Measurements from ENCODE around the gene SLC18A2.
"Not testable (repeated sequence)": the region's sequence is repeated elsewhere in the genome, so short reads cannot be mapped to it uniquely, and the experiment has no call there.

SLC18A2 gene

DNA sequence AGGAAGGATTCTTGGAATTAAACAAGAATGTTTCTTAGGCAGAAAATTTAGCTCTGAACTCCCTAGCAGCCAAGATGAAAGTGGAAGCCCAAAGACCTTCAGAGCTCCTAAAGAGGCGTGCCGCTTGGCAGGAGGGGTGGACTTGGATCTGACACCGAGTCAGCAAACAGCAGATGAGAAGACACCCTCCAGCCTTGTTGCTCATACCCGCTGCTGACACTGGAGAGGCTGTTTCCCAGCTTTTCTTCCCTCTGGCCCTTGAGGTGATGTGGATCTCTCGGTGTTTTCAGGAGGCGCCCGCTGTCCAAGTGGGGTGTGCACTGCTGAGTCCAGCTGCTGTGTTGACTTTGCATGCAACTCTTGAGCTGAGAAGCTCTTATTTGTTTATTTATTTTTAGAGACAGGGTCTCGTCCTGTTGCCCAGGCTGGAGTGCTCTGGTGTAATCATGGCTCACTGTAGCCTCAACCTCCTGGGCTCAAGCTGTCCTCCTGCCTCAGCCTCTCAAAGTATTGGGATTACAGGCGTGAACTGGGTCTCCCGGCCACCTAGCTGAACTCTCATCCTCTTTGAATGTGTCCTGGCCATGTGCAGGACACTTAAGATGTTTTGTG, 21.5 kb downstream of the SLC18A2 start:
- DNase-seq (ENCODE audit: low read depth in 2 of 2, low spot score in 1 of 2), result no peak

DNA sequence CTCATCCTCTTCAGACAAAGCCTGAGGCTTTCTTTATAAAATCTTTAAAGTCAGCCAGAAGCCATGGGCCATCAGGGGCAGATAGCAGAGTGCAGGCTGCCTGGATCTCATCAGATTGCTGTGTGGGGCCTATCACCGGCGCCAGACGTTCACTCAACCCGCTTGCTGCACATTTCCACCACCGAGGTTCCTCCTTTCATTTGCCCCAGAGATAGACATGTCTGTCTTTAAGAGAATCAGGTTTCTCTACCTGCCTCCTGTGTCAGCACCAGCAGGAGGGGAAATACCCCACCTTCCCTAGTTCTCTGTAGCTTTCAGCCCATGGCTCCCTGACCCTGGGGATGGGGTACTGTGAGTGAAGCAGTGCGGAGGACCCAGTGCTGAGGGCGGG, 22.0 kb downstream of the SLC18A2 start:
- DNase-seq (ENCODE audit: low read depth in 2 of 2, low spot score in 1 of 2), result no peak

DNA sequence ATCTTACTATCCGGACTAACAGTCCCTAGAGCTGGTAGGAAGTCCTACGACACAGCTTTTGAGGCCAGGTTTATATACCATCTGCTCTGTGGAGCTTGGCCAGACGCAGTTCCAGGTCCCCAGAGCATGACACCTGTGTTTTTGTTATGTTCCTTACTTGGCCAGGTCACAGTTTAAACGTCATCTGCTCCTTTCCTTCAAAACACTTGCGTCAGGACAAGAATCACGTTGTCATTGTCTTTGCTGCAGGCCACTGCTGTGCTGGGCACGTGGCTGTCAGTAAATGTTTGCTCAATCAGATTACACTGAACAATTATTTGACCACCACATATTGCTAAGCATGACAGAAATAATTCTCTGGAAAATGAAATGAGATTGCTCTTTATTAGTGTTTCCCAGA, 23.9 kb downstream of the SLC18A2 start:
- DNase-seq (ENCODE audit: low read depth in 2 of 2, low spot score in 1 of 2), result no peak

DNA sequence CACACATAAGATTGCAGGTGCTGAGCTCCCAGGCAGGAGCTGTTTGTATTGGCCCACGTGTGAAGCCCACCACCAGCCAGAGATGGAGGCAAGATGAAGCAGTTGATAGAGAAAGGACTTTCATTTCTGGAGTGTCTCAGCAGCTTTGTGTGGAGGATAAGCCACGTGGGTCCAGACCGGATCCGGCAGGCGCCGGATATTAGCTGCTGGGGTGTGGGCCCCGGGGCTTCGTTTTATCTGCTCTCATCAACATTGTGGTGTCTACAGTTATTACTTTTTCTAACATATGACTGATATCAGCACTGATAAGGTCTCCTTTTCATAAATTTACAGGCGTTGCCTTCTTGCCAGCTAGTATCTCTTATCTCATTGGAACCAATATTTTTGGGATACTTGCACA, 25.5 kb downstream of the SLC18A2 start:
- DNase-seq (ENCODE audit: low read depth in 2 of 2, low spot score in 1 of 2), result no peak

DNA sequence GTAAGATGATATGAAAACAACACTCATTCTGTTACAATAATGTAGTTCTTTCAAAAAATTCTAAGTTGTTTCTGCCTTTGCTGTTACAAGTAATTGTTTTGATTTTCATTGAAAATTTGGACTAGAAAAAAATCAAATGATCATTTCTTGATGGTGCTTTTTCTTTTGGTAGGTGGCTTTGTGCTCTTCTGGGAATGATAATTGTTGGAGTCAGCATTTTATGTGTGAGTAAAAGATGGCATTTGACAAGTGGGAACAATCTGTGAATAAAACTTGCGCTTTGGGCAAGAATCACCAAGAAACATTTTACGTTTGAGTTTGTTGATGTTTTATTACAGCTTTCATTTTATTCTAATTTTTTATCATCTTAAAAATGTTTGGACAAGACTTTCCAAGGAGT, 25.9 kb downstream of the SLC18A2 start:
- DNase-seq (ENCODE audit: low read depth in 2 of 2, low spot score in 1 of 2), result no peak

DNA sequence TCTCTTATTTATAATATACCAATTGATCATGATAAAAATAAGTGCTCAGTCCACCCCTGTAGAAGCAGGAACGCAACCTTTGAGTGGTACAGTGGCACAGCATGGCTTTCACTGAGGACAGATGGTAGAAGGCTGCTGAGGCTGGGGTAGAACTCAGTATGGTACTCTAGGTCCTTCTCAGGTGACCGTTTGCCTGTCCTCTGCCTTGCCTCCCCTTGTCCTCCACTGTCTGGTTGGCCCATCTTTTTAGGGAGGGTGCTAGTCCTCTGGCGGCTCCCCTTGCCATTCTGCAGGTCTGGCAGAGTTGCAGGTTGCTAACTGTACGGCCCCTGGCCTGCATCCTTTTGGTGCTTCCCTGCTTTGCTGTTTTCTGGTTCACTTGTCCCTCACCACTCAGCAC, 27.3 kb downstream of the SLC18A2 start:
- no peak for DNase-seq (ENCODE audit: low read depth in 2 of 2, low spot score in 1 of 2)

DNA sequence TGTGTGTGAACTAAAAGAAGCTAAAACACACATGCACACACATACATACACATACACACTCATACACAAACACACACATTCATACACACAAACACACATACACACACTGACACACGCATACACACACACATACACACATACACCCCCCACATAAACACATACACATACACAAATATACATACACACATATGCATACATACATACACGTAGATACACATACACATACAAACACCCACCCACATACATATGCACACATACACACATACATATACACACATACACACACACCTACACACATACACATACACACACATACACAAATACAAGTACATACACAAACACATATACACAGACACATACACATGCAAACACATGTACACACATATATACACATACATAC, 28.0 kb downstream of the SLC18A2 start:
- DNase-seq (ENCODE audit: low read depth in 2 of 2, low spot score in 1 of 2), result no peak

DNA sequence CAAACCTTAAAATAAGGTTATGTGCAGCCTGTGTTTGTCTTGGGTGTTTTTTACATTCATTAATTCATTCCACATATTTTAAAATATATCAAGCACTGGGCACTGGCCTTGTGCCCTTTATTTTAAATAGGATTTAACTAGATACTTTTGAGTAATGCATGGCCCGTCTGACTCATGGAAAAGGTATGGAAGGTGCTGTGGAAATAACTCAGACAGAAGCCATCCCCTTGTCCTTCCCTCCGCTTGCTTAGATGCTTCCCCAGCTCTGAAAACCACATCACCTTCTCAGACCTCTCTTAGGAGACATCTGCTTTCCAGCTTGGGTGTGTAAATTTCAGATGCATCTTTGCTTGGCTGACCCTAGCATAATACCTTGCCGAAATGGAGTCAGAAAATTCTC, 30.5 kb downstream of the SLC18A2 start:
- DNase-seq (ENCODE audit: low read depth in 2 of 2, low spot score in 1 of 2), result no peak

DNA sequence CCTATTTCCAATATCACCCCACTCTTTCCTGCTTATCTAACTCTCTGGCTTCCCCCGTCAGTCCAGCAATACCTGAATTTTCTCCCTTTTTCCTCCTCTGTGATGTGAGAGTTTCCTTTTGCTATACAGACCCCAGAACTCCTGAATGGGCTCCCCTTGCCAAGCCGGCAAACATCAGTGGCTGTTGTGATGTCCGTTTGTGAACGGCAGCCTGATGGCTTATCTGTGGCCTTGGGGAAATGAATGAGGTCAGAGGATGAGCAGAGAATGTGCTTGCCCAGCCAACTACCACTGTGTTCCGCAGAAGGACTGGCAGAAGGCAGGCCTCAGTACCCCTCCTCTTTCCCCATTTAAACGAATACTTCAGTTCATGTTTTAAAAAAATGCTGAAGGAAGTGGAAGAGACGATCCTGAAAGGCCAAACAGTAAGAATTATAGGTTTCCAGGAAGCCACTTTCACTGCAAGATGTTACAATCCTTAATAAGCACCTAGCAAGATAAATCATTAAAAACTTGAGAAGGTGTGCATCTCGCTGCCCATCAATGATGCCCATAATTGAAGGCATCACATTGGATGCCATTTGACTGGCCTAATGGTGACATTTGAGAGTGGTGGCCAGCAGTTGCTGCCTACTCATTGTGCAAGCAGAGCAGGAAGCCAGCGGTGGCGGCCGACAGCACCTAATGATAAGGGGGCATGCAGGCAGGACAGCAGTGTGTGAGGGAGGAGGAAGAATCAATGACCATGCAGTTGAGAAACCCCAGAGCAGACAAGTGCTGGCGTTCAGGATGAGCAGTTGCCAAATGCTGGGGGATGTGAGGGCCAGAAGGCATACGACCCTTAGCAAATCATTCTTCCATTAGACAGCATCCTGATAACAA, 31.5 kb downstream of the SLC18A2 start:
- no peak for DNase-seq (ENCODE audit: low read depth in 2 of 2, low spot score in 1 of 2)

DNA sequence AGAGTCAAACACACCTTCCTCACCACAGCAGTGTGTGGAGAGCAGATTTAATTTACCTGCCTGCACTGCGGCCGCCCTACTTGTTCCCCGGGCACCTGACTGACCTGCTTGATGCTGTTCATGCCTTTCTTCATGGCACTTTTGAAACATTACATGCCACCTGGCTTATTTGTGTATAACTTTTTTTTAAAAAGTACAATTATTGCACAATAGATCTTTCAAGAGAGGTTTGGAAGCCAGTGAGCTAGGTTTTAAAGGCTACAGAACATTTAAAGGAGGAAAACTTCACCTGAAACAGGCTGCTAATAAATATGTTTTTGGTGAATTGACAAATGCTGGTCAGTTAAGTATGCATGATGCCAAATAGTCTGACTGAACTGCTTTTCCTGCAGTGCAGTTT, 33.1 kb downstream of the SLC18A2 start:
- no peak for DNase-seq (ENCODE audit: low read depth in 2 of 2, low spot score in 1 of 2)

DNA sequence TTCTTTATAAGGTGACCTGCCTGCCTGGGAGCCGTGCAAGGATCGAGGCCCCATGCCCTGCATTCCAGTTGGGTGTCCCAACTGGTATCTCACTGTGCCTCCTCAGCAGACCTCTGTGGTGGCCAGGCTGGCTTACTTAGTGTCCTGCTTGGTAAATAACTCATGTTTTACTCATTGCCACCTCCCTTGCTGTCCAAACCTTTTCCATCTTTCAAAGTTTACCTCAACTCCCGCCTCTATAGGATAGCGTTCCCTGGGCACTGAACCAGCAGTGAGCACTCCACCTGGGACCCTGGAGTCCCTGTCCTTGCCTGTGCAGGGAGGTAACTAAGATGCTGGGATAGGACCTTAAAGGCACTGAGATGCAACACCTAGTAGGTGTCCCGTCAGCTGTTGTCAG, 33.6 kb downstream of the SLC18A2 start:
- no peak for DNase-seq (ENCODE audit: low read depth in 2 of 2, low spot score in 1 of 2)

DNA sequence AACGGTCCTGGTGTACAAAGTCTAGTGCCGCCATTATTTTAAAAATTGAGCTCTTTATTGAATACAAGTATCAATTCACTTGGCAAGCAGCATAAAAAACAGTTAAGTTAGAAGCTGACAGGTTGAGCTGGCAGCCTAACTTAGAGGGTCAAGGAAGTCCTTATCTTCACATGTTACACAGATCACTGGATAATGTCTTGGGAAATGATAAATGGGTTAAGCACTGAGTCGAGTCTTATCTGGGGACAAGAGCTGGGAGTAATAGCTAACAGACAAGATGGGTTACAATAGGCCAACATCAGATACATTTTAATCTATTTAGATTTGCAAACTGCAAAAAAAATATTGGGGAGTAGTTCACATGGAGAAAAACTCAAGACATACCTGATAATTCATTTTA, 34.2 kb downstream of the SLC18A2 start:
- no peak for DNase-seq (ENCODE audit: low read depth in 2 of 2, low spot score in 1 of 2)

DNA sequence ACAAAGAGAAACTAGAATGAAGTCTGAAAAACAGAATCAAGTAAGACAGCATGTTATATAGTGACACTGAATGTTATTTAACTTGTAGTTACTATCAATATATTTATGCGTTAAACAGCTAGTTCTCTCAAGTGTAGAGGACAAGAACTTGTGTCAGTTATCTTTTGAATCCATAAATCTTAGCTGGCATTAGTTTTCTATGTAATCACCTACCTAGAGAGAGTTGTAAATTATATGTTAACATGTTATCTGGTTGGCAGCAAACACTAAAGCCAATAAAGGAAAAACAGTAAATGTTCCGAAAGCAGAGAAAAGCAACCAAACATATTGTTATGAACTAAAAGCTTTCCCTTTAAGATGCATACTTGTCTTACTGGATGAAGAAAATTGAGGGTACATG, 36.8 kb downstream of the SLC18A2 start:
- no peak for DNase-seq (ENCODE audit: low read depth in 2 of 2, low spot score in 1 of 2)

DNA sequence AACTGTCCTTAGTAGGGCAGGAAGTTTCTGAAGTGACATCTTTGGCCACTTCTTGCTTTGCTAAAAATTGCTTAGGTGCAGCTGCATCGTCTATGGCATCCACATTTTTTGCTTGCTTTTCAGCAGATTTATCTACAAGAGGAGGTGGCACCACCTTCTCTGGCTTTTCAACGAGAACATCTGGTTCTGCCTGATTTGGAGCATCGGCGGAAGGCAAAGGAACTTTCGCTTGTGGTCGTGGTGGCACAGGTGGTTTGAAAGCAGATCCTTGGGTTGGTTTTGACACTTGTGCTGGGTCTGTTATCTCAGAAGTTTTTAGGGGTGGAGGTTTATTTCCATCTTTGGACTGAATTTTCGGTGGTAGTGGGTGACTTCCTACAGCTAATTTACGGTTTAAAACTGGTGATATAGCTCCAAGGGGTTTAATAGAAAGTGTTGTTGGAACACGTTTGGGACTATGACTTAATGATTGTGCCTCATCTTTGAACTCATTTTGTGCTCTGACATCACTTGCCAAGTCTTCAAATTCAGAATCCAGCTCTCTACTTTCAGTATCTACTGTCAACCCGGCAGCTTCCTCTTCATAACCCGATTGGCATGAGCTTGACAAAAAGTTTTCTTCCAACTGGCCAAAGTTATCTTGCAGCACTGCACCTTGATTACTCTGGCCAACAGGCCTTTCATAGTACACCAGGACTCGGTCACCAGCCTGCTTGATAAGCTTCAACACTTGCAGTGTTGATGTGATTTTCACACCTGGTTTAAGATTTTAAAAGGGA, 44.0 kb downstream of the SLC18A2 start:
- no peak for DNase-seq (ENCODE audit: low read depth in 2 of 2, low spot score in 1 of 2)

DNA sequence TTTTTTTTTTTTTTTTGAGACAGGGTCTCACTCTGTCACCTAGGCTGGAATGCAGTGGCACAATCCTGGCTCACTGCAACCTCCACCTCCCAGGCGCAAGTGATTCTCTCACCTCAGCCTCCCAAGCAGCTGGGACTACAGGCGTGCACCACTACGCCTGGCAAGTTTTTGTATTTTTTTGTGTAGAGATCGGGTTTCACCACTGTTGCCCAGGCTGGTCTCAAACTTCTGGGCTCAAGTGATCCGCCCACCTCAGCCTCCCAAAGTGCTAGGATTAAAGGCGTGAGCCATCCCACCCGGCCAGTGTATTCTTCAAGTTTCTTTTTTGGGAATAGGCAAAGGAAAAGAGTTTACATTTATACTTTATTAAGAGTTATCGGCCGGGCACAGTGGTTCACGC, 50.0 kb downstream of the SLC18A2 start:
- not testable (repeated sequence) for DNase-seq (ENCODE audit: low read depth in 2 of 2, low spot score in 1 of 2)

DNA sequence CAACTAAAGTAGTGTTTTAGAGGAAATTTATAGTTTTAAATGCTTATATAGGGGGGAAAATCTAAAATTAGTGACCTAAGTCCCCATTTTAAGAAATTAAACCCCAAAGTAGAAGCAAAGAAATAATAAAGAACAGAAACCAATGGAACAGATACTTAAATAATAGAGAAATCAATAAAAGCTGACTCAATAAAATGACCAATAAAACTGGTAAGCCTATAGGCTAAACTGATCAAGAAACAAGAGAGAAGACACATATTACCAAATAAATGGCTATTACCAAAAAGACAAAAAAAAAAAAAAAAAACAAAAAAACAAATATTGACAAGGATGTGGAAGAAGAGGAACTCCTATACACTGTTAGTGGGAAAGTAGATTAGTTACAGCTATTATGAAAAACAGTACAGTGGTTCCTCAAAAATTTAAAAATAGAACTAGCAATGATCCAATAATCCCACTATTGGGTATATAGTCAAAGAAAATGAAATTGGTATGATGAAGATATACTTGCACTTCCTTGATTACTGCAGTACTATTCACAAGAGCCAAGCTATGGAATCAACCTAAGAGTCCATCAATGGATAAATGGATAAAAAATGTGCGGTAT, 53.2 kb downstream of the SLC18A2 start:
- no peak for DNase-seq (ENCODE audit: low read depth in 2 of 2, low spot score in 1 of 2)

DNA sequence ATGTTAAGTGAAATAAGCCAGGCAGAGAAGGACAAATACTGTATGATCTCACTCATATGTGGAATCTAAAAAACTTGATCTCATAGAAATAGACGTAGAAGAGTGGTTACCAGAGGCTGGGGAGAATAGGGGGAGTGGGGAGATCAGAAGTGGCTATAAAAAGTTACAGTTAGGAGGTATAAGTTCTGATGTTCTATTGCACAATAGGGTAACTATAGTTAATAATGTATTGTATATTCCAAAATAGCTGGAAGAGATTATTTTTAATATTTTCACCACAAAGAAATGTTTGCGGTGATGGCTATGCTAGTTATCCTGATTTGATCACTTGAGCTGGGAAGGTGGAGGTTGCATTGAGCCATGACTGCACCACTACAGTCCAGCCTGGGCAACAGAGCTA, 53.8 kb downstream of the SLC18A2 start:
- no peak for DNase-seq (ENCODE audit: low read depth in 2 of 2, low spot score in 1 of 2)

DNA sequence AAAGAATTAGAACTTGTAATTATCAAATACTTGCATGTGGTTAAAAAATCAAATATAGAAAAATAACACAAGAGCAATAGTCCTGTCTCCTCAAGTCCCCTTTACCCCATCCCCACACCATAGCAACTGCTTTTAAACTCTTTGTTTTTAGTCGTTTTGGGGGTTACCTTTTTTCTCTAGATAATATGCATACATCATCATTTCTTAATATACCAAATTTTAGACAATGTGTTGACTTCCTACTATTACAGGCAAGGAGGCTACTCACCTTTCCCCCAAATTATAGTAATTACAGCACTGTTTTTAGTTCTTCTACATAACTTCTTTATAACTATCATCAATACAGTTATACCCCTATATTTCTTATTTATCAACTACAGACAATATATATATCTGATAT, 57.3 kb downstream of the SLC18A2 start:
- no peak for DNase-seq (ENCODE audit: low read depth in 2 of 2, low spot score in 1 of 2)

DNA sequence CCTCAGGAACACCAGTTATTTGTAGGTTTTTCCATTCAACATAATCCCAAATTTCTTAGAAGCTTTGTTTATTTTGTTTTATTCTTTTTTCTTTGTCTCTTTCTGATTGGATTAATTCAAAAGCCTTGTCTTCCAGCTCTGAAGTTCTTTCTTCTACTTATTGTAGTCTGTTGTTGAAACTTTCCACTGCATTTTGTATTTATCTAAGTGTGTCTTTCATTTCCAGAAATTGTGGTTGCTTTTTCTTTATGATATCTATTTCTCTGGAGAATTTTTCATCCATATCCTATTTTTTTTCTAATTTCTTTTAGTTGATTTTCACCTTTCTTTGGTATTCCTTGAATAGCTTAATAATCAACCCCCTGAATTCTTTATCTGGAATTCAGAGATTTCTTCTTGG, 58.5 kb downstream of the SLC18A2 start:
- DNase-seq (ENCODE audit: low read depth in 2 of 2, low spot score in 1 of 2), result no peak

DNA sequence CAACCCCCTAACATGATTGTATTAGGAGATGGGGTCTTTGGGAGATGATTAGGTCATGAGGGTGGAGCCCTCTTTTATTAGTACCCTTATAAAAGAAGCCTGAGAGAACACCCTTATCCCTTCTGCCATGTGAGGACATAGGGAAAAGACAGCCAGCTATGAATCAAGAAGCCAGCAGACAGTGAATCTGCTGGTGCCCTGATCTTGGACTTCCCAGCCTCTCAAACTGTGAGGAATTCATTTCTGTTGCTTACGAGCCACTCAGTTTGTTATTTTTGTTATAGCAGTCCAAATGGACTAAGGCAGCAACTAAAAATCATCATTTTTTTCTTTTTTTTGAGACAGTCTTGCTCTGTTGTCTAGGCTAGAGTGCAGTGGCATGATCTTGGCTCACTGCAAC, 59.8 kb downstream of the SLC18A2 start:
- DNase-seq (ENCODE audit: low read depth in 2 of 2, low spot score in 1 of 2), result no peak

DNA sequence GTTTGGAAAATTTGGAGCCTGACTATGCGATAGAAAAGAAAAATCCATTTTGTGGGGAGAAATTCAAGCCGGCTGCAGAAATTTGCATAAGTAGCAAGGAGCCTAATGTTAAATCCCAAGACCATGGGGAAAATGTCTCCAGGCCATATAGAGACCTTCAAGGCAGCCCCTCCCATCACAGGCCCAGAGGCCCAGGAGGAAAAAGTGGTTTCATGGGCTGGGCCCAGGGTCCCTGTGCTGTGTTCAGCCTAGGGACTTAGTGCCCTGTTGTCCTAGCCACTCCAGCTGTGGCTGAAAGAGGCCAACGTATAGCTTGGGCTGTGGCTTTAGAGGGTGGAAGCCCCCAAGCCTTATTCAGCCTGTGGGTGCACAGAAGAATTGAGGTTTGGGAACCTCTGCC, 62.5 kb downstream of the SLC18A2 start:
- not testable (repeated sequence) for DNase-seq (ENCODE audit: low read depth in 2 of 2, low spot score in 1 of 2)

DNA sequence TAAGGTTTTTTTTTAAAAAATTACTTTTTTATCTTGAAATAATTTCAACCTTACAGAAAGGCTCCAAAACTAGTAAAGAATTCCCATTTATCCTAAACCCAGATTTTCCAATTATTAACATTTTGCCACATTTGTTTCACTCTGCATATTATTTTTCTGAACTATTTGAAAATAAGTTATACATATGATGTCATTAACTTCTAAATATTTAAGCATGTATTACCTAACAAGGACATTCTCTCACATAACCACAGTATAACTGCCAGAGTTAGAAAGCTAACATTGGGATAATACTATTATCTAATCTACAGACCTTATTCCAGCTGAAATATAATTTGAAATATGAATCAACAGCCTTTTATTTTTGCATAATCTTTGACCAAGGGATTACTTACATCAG, 65.8 kb downstream of the SLC18A2 start:
- DNase-seq (ENCODE audit: low read depth in 2 of 2, low spot score in 1 of 2), result no peak

Measured in stimulated activated CD8-positive, alpha-beta memory T cell treated with anti-CD3 and anti-CD28 coated beads, Interleukin-4, amount 100 ng/mL, for 4 hours (primary cell).